Spleen (tissue), 11 donors: ENCODE data around the gene TJP1. TPM values are rescaled to one million over a fixed set of nuclear protein-coding genes. Genes with fewer than 3 reads are reported as not detected.

Experiments
- DNase-seq: peaks from one replicate; pipeline ENCODE4 v3.0.0-alpha.2; 2020
- H3K27ac ChIP-seq, 8 donors: fragments of 200-600 bp; sonication (generic) in 7 of 8; 1 replicate in 4 of 8; 2 replicates in 4 of 8; pipeline versions ENCODE4 v1.5.0 to v1.8.0; 2016 to 2021; ENCODE audit warnings: inconsistent platforms in 4 of 8, mild to moderate bottlenecking in 4 of 8, moderate library complexity in 1 of 8
- H3K27me3 ChIP-seq, 7 donors: fragments of 200-600 bp; sonication (generic) in 6 of 7; replicated peaks in 1 of 7; 1 replicate in 4 of 7; 2 replicates in 3 of 7; pipeline versions ENCODE4 v1.5.0 to v1.8.0; 2016 to 2021; ENCODE audit warnings: inconsistent platforms in 3 of 7, mild to moderate bottlenecking in 1 of 7
- H3K36me3 ChIP-seq, 6 donors: fragments of 200-600 bp; sonication (generic) in 5 of 6; 1 replicate in 4 of 6; 2 replicates in 2 of 6; pipeline versions ENCODE4 v1.5.0 to v1.8.0; 2016 to 2021; ENCODE audit warnings: inconsistent platforms in 2 of 6
- H3K4me1 ChIP-seq, 6 donors: fragments of 200-600 bp; sonication (generic) in 5 of 6; 1 replicate in 3 of 6; 2 replicates in 3 of 6; pipeline versions ENCODE4 v1.5.0 to v1.8.0; 2016 to 2021; ENCODE audit warnings: inconsistent platforms in 3 of 6
- H3K4me3 ChIP-seq, 8 donors: fragments of 200-600 bp; sonication (generic) in 7 of 8; 1 replicate in 4 of 8; 2 replicates in 4 of 8; pipeline versions ENCODE4 v1.5.0 to v1.8.0; 2016 to 2021; ENCODE audit warnings: inconsistent platforms in 4 of 8, mild to moderate bottlenecking in 4 of 8, moderate library complexity in 2 of 8
- H3K9me3 ChIP-seq, 8 donors: fragments of 200-600 bp; sonication (generic) in 7 of 8; 1 replicate in 4 of 8; 2 replicates in 4 of 8; pipeline versions ENCODE4 v1.5.0 to v1.8.0; 2016 to 2021; ENCODE audit warnings: inconsistent platforms in 4 of 8
- POLR2A ChIP-seq, 3 donors: fragments of 450-650 bp; IDR thresholded peaks; one replicate each; pipeline ENCODE4 v1.5.1; 2017; ENCODE audit warnings: antibody characterized with exemption in 3 of 3, mild to moderate bottlenecking in 1 of 3
- POLR2AphosphoS5 ChIP-seq, 3 donors: sonication (generic); formaldehyde crosslinking; IDR thresholded peaks; one replicate each; pipeline ENCODE4 v1.5.1; 2017; ENCODE audit warnings: antibody characterized with exemption in 3 of 3
- WGBS, 5 donors: extraction: QIAGEN DNeasy Blood & Tissue Kit in 3 of 5; methylation state at CpG; one replicate each; pipeline versions ENCODE4 v1.1.5 to v1.1.7; 2013 to 2018; 5-methylcytosine and 5-hydroxymethylcytosine counted together
- intact Hi-C: fragments of 100-400 bp; cut with DNase I; formaldehyde crosslinking; loops from one replicate; pipeline ENCODE4 v1.15.0; 2023; ENCODE audit warnings: low total_unique reads
- polyA plus RNA-seq, 3 donors: library from polyadenylated mRNA; stranded (reverse); fragments of 200-250 nt; gene quantifications; one replicate each; pipeline ENCODE4 v1.2.1, GENCODE V29; 2013
- total RNA-seq, 7 donors: library from RNA; depleted of rRNA in 3 of 7; stranded (reverse); fragments of >200 nt in 3 of 7; fragmentation: NEBNext Ultra II Directional in 4 of 7; extraction: Animal tissue kit (Norgen Biotek cat#: 25700) in 4 of 7; gene quantifications; one replicate each; pipeline versions ENCODE4 v1.1.0 to v1.2.1, GENCODE V29; 2016 to 2021
- TF ChIP-seq, protein P1 (sequence below), 11 experiments: fragments of 200-600 bp in 7 of 11; fragments of 450-650 bp in 4 of 11; sonication (generic) in 4 of 11; IDR thresholded peaks in 8 of 11; conservative IDR thresholded peaks in 3 of 11; 1 replicate in 7 of 11; 2 replicates in 4 of 11; pipeline versions ENCODE4 v1.4.0 to v1.8.0; 2016 to 2021; ENCODE audit warnings: antibody characterized with exemption in 11 of 11, inconsistent platforms in 4 of 11, mild to moderate bottlenecking in 1 of 11
- donor health status: healthy with polysubstance abuse.
- donor health status: DM: no; HTN: no; CAD: no; lungs with moderate emphysema.
- donor health status: DM: no; HTN: no; CAD: no.
- donor health status: Bipolar disorder and iron deficiency.
- donor health status: healthy.
- donor health status: DM: no; HTN: no; CAD: no.
- donor health status: DM: yes; HTN: yes; CAD: no.

The TJP1 gene
- total and polyA plus RNA-seq, 10 donors = 2.9 to 71.8 (median 49.7) TPM

DNA sequence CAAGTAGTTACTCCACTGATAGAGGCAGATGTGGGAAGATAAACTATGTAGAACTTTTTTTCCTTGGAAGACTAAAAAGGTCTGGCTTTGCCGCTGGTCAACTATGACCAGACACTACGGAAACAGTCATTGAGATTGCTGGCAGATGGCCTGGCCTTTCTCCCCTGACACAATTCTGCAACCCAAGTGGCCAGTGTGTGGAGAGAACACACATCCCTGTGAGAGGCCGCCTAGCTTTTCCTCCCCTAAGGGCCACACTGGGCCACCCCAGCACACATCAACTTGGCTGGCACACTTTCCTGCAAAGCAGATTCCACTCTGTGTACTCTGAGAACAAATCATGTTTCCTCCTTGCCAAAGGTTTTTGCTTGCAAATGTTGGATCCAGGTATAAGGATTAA is 10.4 kb upstream of the TJP1 start:
- TF ChIP-seq POLR2A (IDR thresholded peaks at IDR 0.05) (no peak), POLR2AphosphoS5 (IDR thresholded peaks at IDR 0.05) (no peak)
- TF ChIP-seq, protein P1, sequence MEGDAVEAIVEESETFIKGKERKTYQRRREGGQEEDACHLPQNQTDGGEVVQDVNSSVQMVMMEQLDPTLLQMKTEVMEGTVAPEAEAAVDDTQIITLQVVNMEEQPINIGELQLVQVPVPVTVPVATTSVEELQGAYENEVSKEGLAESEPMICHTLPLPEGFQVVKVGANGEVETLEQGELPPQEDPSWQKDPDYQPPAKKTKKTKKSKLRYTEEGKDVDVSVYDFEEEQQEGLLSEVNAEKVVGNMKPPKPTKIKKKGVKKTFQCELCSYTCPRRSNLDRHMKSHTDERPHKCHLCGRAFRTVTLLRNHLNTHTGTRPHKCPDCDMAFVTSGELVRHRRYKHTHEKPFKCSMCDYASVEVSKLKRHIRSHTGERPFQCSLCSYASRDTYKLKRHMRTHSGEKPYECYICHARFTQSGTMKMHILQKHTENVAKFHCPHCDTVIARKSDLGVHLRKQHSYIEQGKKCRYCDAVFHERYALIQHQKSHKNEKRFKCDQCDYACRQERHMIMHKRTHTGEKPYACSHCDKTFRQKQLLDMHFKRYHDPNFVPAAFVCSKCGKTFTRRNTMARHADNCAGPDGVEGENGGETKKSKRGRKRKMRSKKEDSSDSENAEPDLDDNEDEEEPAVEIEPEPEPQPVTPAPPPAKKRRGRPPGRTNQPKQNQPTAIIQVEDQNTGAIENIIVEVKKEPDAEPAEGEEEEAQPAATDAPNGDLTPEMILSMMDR (IDR thresholded peaks at IDR 0.05 in 8 of 11, conservative IDR thresholded peaks at IDR 0.05 in 3 of 11) = no peak
- no peak for DNase-seq
- no peak overlapping the region for H3K27ac ChIP-seq
- peaks cover 0 to 83% (median 5%) of the 10 kb centered on the region in 7 donors for H3K27me3 ChIP-seq
- H3K4me1 ChIP-seq = peaks cover 0 to 16% (median 0%) of the 10 kb centered on the region in 6 donors
- intact Hi-C loops = loop anchor here (10.0 kb wide), 1 partner anchor 82 kb away; no protein-coding TSS in a partner anchor
- peaks cover 0 to 16% (median 0%) of the 10 kb centered on the region in 8 donors for H3K9me3 ChIP-seq
- H3K4me3 ChIP-seq = no peak overlapping the region
- H3K36me3 ChIP-seq = no peaks in the 10 kb centered on the region
- WGBS, 5 donors = 82 to 95% (median 89%) methylated on average over 3 of the region's 3 CpGs

DNA sequence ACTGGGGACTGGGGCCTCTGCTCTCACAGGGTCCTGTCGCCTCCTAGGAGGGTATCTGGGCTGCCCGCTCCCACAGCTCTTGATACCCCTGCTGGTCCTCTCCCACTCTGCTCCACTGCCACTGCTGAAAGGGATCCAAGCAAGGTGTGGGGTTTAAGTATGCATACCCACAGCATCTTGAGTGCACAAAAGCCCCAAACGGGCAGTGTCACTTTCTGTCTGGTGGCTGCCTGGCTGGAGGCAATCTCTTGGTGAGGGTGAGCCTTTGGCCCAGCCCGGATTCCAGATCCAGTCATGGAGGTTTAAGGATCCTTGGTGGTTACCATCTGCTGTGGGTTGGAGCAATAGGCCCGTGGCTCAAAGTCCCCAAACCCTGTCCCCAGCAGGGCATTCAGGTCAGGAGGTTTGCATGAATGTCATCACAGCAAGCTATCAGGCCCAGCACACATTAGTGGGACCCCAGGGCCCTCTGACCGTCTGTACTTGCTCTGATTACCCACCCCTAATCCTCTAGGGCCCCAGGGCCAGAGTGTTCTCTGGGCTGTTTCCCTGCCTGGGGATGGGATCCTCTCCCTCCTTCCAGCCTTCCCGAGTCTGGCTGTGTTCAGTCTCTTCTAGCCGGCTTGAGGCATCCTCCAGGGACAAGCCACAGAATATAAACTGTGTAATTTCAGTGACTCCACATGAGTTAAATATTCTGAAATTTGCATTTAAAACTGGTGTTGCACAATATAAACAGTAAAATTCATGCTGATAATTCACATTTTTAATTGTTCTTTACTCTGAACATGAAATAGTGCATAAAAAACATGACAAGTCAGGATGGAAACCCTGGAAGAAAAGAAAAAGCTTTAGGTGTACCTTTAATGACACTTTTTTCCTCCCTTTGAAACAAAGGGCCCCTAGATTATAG is 4.9 kb upstream of the TJP1 start:
- peaks cover 3 to 27% (median 14%) of the 10 kb centered on the region in 6 donors for H3K4me1 ChIP-seq
- DNase-seq = no peak
- H3K36me3 ChIP-seq = no peaks in the 10 kb centered on the region
- peaks cover 0 to 16% (median under 1%) of the 10 kb centered on the region in 8 donors for H3K9me3 ChIP-seq
- no peak overlapping the region for H3K27ac ChIP-seq
- TF ChIP-seq POLR2AphosphoS5 (IDR thresholded peaks at IDR 0.05) (no peak), POLR2A (IDR thresholded peaks at IDR 0.05) (no peak)
- TF ChIP-seq, protein P1 (IDR thresholded peaks at IDR 0.05 in 8 of 11, conservative IDR thresholded peaks at IDR 0.05 in 3 of 11) = no peak
- intact Hi-C loops = no loop called here
- WGBS, 5 donors = 68 to 80% (median 79%) methylated on average over 8 of the region's 8 CpGs
- no peak overlapping the region for H3K4me3 ChIP-seq
- peaks cover 0 to 82% (median 17%) of the 10 kb centered on the region in 7 donors for H3K27me3 ChIP-seq

DNA sequence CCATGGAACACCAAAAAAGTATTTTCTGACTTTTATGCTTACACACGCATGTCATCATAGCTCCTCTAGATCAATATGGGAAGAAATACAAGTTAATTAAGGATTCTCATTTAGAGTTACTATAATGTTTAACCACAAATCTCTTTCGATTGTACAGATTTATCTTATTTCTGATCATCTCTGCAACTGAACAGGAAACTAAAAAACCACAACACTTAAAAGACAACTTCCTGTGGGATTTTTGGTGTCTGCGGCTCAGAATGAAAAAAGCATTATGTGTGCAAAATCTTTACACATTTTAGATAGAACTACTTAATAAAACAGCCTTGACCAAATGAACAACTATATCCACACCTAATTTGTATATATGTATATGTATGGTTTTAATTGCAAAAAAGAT is 3.0 kb upstream of the TJP1 start:
- no peak for DNase-seq
- H3K27me3 ChIP-seq = peaks cover 0 to 83% (median 30%) of the 10 kb centered on the region in 7 donors
- TF ChIP-seq POLR2A (IDR thresholded peaks at IDR 0.05) (no peak), POLR2AphosphoS5 (IDR thresholded peaks at IDR 0.05) (no peak)

DNA sequence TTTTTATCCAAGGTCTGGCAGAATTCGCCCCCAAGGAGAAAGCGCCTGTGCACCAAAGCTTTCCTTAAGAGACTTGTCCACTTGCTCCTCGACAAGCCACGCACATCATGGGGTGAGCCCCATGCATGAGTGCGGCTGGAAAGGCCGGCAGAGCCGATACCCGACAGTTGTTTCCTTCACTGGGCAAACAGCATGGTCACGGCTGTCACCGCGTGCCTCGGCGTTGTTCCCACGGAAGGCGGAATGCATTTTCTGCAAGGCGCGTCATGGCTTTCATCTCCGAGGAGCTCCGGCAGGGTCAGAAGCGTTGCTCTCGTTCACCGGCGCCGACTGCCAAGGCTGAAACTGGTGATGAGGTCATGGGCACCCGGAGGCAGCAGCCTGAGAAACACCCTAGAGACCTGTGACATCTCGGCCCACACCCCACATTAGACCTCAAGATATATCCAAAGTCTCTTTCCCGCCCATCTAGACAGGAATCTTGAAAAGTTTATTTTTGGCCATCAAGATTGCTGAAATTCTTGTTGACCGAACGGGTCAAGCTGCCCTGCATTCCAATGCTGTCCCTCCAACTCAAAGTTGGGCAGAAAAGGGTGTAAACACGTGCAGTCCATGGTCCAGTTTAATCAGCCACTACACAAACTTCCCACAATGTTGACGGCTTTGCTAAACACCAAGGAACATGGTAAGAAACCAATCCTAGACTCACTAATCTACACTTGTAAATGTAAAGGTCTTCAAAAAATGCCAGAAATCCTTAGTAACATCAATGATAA is 604 bp upstream of the TJP1 start:
- Histone ChIP-seq H3K27me3 (peaks cover 0 to 85% (median 34%) of the 10 kb centered on the region in 7 donors), H3K9me3 (peaks cover 0 to 18% (median 0%) of the 10 kb centered on the region in 8 donors), H3K4me3 (peak overlapping the region; percentile 42 to 74 (median 50)), H3K36me3 (no peaks in the 10 kb centered on the region), H3K4me1 (peaks cover 3 to 38% (median 19%) of the 10 kb centered on the region in 6 donors), H3K27ac (peak overlapping the region; percentile 71 to 94 (median 88))
- DNase-seq = no peak
- intact Hi-C loops = no loop called here
- 6 to 9% (median 7%) methylated on average over 22 to 31 of the region's 31 CpGs for WGBS, 5 donors
- TF ChIP-seq, protein P1 (IDR thresholded peaks at IDR 0.05 in 8 of 11, conservative IDR thresholded peaks at IDR 0.05 in 3 of 11) = no peak
- TF ChIP-seq POLR2AphosphoS5 (IDR thresholded peaks at IDR 0.05) (no peak), POLR2A (IDR thresholded peaks at IDR 0.05) (no peak)

More for the DNA sequence above, 3.0 kb upstream of the TJP1 start:
- Histone ChIP-seq H3K4me3 (no peak overlapping the region), H3K4me1 (peaks cover 3 to 36% (median 16%) of the 10 kb centered on the region in 6 donors), H3K9me3 (peaks cover 0 to 17% (median 0%) of the 10 kb centered on the region in 8 donors), H3K36me3 (no peaks in the 10 kb centered on the region), H3K27ac (peak overlapping the region in 3 of 8 donors; percentile 10 to 26 (median 16))
- intact Hi-C loops = no loop called here
- WGBS, 5 donors = 1 to 3% (median 2%) methylated on average over 3 of the region's 3 CpGs
